Activated CD4-positive, alpha-beta memory T cell treated with anti-CD3 and anti-CD28 coated beads for 36 hours (primary cell): Measurements from ENCODE around the gene HPS1. TPM values are rescaled to one million over a fixed set of nuclear protein-coding genes. Genes with fewer than 3 reads are reported as not detected.

Experiments
- CTCF ChIA-PET: fragments of 350-600 bp; sonication (Branson Sonifier 250); formaldehyde crosslinking; loops from one replicate; lab custom pipeline; 2021; ENCODE audit warnings: antibody characterized with exemption, inconsistent platforms; lab: Charles Lee
- POLR2A ChIA-PET: fragments of 350-600 bp; sonication (Branson Sonifier 250); formaldehyde crosslinking; loops from one replicate; lab custom pipeline; 2021; ENCODE audit warnings: antibody characterized with exemption; lab: Charles Lee
- DNase-seq: peaks from one replicate; pipeline ENCODE4 v3.0.0-alpha.2; 2020
- H3K27ac Mint-ChIP-seq: one replicate; pipeline ENCODE4 v1.8.0; 2021; ENCODE audit warnings: mixed read lengths
- H3K27me3 Mint-ChIP-seq: one replicate; pipeline ENCODE4 v1.8.0; 2021; ENCODE audit warnings: mixed read lengths
- H3K36me3 Mint-ChIP-seq: one replicate; pipeline ENCODE4 v1.8.0; 2021; ENCODE audit warnings: mixed read lengths
- H3K4me1 Mint-ChIP-seq: one replicate; pipeline ENCODE4 v1.8.0; 2021; ENCODE audit warnings: low read depth, mixed read lengths
- H3K4me3 Mint-ChIP-seq: one replicate; pipeline ENCODE4 v1.8.0; 2021; ENCODE audit warnings: mild to moderate bottlenecking, mixed read lengths
- H3K9me3 Mint-ChIP-seq: one replicate; pipeline ENCODE4 v1.8.0; 2021; ENCODE audit warnings: mixed read lengths
- intact Hi-C: fragments of 100-400 bp; cut with micrococcal nuclease; formaldehyde crosslinking; loops from one replicate; pipeline ENCODE4 v1.15.1; 2023
- total RNA-seq, 2 experiments: library from RNA; stranded (reverse); gene quantifications; one replicate each; pipeline ENCODE4 v1.2.3, GENCODE V29; 2021

HPS1 gene
- total RNA-seq, 2 experiments from 2014 or later, result 42.1 to 44.3 TPM

GRCh38 chr10:98404571-98405359, 42.0 kb downstream of the HPS1 start:
- H3K9me3 Mint-ChIP-seq, result no peaks in the 10 kb centered on the region
- H3K4me1 Mint-ChIP-seq, result peaks cover 17% of the 10 kb centered on the region
- H3K27me3 Mint-ChIP-seq, result no peaks in the 10 kb centered on the region
- CTCF ChIA-PET, result interaction anchor here (0.5 to 1.9 kb wide), 5 partner anchors 9 to 1211 kb away, joined by 3 to 8 read pairs (median 3); no protein-coding TSS in a partner anchor
- H3K36me3 Mint-ChIP-seq, result peaks cover 3% of the 10 kb centered on the region
- peak overlapping the region; percentile 67 for H3K27ac Mint-ChIP-seq
- DNase-seq, result peak; percentile 60
- POLR2A ChIA-PET, result no interaction called here
- H3K4me3 Mint-ChIP-seq, result no peak overlapping the region
- intact Hi-C loops, result loop anchor here (1.0 kb wide), 1 partner anchor 43 kb away; no protein-coding TSS in a partner anchor

GRCh38 chr10:98403812-98404504, 42.8 kb downstream of the HPS1 start:
- no peak overlapping the region for H3K4me3 Mint-ChIP-seq
- no peak for DNase-seq
- intact Hi-C loops, result loop anchor here (1.0 kb wide), 1 partner anchor 43 kb away; no protein-coding TSS in a partner anchor
- H3K4me1 Mint-ChIP-seq, result peaks cover 17% of the 10 kb centered on the region
- H3K27ac Mint-ChIP-seq, result peak overlapping the region; percentile 47
- no peaks in the 10 kb centered on the region for H3K9me3 Mint-ChIP-seq
- ChIA-PET POLR2A (no interaction called here), CTCF (interaction anchor here (0.6 to 1.2 kb wide), 3 partner anchors 9 to 22 kb away, joined by 3 to 4 read pairs (median 3); no protein-coding TSS in a partner anchor)
- H3K27me3 Mint-ChIP-seq, result no peaks in the 10 kb centered on the region
- H3K36me3 Mint-ChIP-seq, result peaks cover 3% of the 10 kb centered on the region

GRCh38 chr10:98402931-98403718, 43.6 kb downstream of the HPS1 start:
- intact Hi-C loops, result no loop called here
- POLR2A ChIA-PET, result no interaction called here
- Mint-ChIP-seq H3K27ac (no peak overlapping the region), H3K4me3 (no peak overlapping the region), H3K4me1 (peaks cover 17% of the 10 kb centered on the region), H3K9me3 (no peaks in the 10 kb centered on the region), H3K36me3 (peaks cover 3% of the 10 kb centered on the region), H3K27me3 (no peaks in the 10 kb centered on the region)
- no peak for DNase-seq
- CTCF ChIA-PET, result no interaction called here

GRCh38 chr10:98402478-98402877, 44.3 kb downstream of the HPS1 start:
- Mint-ChIP-seq H3K27ac (no peak overlapping the region), H3K27me3 (no peaks in the 10 kb centered on the region), H3K4me1 (peaks cover 17% of the 10 kb centered on the region), H3K9me3 (no peaks in the 10 kb centered on the region), H3K36me3 (peaks cover 3% of the 10 kb centered on the region), H3K4me3 (no peak overlapping the region)
- DNase-seq, result no peak
- intact Hi-C loops, result no loop called here
- POLR2A ChIA-PET, result no interaction called here
- CTCF ChIA-PET, result interaction anchor here (1.5 kb wide), 1 partner anchor 23 kb away, joined by 4 read pairs; no protein-coding TSS in a partner anchor

GRCh38 chr10:98400482-98400881, 46.3 kb downstream of the HPS1 start:
- H3K4me3 Mint-ChIP-seq, result no peak overlapping the region
- H3K27me3 Mint-ChIP-seq, result no peaks in the 10 kb centered on the region
- no peak overlapping the region for H3K27ac Mint-ChIP-seq
- peaks cover 5% of the 10 kb centered on the region for H3K36me3 Mint-ChIP-seq
- peaks cover 17% of the 10 kb centered on the region for H3K4me1 Mint-ChIP-seq
- H3K9me3 Mint-ChIP-seq, result no peaks in the 10 kb centered on the region
- intact Hi-C loops, result no loop called here
- ChIA-PET POLR2A (no interaction called here), CTCF (interaction anchor here (1.3 to 1.5 kb wide), 2 partner anchors 9 to 355 kb away, joined by 3 read pairs; no protein-coding TSS in a partner anchor)
- DNase-seq, result peak; percentile 36

- POLR2A ChIA-PET, result no interaction called here
- intact Hi-C loops, result no loop called here
- no peaks in the 10 kb centered on the region for H3K9me3 Mint-ChIP-seq
- H3K27ac Mint-ChIP-seq, result no peak overlapping the region
- no peak for DNase-seq
- H3K36me3 Mint-ChIP-seq, result peaks cover 5% of the 10 kb centered on the region
- CTCF ChIA-PET, result interaction anchor here (1.3 to 1.5 kb wide), 2 partner anchors 8 to 354 kb away, joined by 3 read pairs; no protein-coding TSS in a partner anchor
- H3K4me1 Mint-ChIP-seq, result peaks cover 13% of the 10 kb centered on the region
- no peaks in the 10 kb centered on the region for H3K27me3 Mint-ChIP-seq
- H3K4me3 Mint-ChIP-seq, result no peak overlapping the region
These were observed 47.0 kb downstream of the HPS1 start for GRCh38 chr10:98399784-98400183.

GRCh38 chr10:98397089-98397600, 49.6 kb downstream of the HPS1 start:
- Mint-ChIP-seq H3K27me3 (no peaks in the 10 kb centered on the region), H3K9me3 (no peaks in the 10 kb centered on the region), H3K27ac (no peak overlapping the region), H3K4me3 (no peak overlapping the region), H3K4me1 (peaks cover 5% of the 10 kb centered on the region), H3K36me3 (peaks cover 2% of the 10 kb centered on the region)
- intact Hi-C loops, result no loop called here
- no peak for DNase-seq
- CTCF ChIA-PET, result no interaction called here
- POLR2A ChIA-PET, result no interaction called here

- H3K27ac Mint-ChIP-seq, result no peak overlapping the region
- CTCF ChIA-PET, result interaction anchor here (0.5 to 1.0 kb wide), 2 partner anchors 29 to 172 kb away, joined by 3 read pairs; no protein-coding TSS in a partner anchor
- no peaks in the 10 kb centered on the region for H3K9me3 Mint-ChIP-seq
- peaks cover 2% of the 10 kb centered on the region for H3K36me3 Mint-ChIP-seq
- H3K27me3 Mint-ChIP-seq, result no peaks in the 10 kb centered on the region
- intact Hi-C loops, result no loop called here
- no peak overlapping the region for H3K4me3 Mint-ChIP-seq
- POLR2A ChIA-PET, result no interaction called here
- peaks cover 10% of the 10 kb centered on the region for H3K4me1 Mint-ChIP-seq
- DNase-seq, result no peak
These were observed 50.4 kb downstream of the HPS1 start for GRCh38 chr10:98396096-98397063.

GRCh38 chr10:98394851-98395440, 51.8 kb downstream of the HPS1 start:
- Mint-ChIP-seq H3K27ac (no peak overlapping the region), H3K4me1 (peaks cover 23% of the 10 kb centered on the region), H3K9me3 (no peaks in the 10 kb centered on the region), H3K27me3 (no peaks in the 10 kb centered on the region), H3K36me3 (peaks cover 2% of the 10 kb centered on the region), H3K4me3 (no peak overlapping the region)
- POLR2A ChIA-PET, result no interaction called here
- CTCF ChIA-PET, result interaction anchor here (1.0 to 1.2 kb wide), 2 partner anchors 9 to 31 kb away, joined by 3 read pairs; no protein-coding TSS in a partner anchor
- no peak for DNase-seq
- intact Hi-C loops, result no loop called here

- intact Hi-C loops, result no loop called here
- Mint-ChIP-seq H3K9me3 (no peaks in the 10 kb centered on the region), H3K4me3 (no peak overlapping the region), H3K27ac (peak overlapping the region; percentile 44), H3K36me3 (peaks cover 1% of the 10 kb centered on the region), H3K4me1 (peaks cover 23% of the 10 kb centered on the region), H3K27me3 (no peaks in the 10 kb centered on the region)
- DNase-seq, result peak; percentile 35
- POLR2A ChIA-PET, result no interaction called here
- CTCF ChIA-PET, result interaction anchor here (0.6 to 1.2 kb wide), 3 partner anchors 8 to 49 kb away, joined by 3 read pairs; no protein-coding TSS in a partner anchor
These were observed 55.1 kb downstream of the HPS1 start for GRCh38 chr10:98391578-98391991.
